Hepatocyte (in vitro differentiated cells): Measurements from ENCODE around the gene NEK1.

Experiments
- EZH2 ChIP-seq: fragments of 200-600 bp; sonication (generic); IDR thresholded peaks from 2 replicates; pipeline ENCODE4 v1.6.1; 2016; ENCODE audit warnings: antibody characterized with exemption, mild to moderate bottlenecking, borderline replicate concordance
- TF ChIP-seq, protein P1 (sequence below): fragments of 200-600 bp; sonication (generic); IDR thresholded peaks from 2 replicates; pipeline ENCODE4 v1.5.1; 2016; ENCODE audit warnings: antibody characterized with exemption, mild to moderate bottlenecking; ENCODE audit not compliant: poor library complexity

DNA sequence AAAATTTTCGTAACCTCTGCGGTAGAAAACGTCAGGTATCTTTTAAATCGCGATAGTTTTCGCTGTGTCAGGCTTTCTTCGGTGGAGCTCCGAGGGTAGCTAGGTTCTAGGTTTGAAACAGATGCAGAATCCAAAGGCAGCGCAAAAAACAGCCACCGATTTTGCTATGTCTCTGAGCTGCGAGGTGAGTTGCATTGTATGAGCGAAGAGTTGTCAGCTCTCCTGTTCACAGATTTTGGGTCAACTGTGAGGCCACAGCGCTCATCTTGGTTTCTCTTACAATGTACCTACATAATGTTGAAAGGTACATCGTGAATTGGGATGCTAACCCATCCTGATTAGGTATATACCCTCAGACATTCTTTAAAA, 8.5 kb upstream of the NEK1 start:
- TF ChIP-seq, protein P1, sequence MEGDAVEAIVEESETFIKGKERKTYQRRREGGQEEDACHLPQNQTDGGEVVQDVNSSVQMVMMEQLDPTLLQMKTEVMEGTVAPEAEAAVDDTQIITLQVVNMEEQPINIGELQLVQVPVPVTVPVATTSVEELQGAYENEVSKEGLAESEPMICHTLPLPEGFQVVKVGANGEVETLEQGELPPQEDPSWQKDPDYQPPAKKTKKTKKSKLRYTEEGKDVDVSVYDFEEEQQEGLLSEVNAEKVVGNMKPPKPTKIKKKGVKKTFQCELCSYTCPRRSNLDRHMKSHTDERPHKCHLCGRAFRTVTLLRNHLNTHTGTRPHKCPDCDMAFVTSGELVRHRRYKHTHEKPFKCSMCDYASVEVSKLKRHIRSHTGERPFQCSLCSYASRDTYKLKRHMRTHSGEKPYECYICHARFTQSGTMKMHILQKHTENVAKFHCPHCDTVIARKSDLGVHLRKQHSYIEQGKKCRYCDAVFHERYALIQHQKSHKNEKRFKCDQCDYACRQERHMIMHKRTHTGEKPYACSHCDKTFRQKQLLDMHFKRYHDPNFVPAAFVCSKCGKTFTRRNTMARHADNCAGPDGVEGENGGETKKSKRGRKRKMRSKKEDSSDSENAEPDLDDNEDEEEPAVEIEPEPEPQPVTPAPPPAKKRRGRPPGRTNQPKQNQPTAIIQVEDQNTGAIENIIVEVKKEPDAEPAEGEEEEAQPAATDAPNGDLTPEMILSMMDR, result no peak
- no peak for TF ChIP-seq EZH2
